Right lobe of liver (tissue), 4 donors: ENCODE measurements around the gene STH.

Source experiments
- POLR2A ChIP-seq: fragments of 450-650 bp; IDR thresholded peaks from one replicate; pipeline ENCODE4 v1.6.1; 2017; ENCODE audit warnings: antibody characterized with exemption, mild to moderate bottlenecking
- TF ChIP-seq, protein P1 (sequence below), 4 donors: fragments of 200-600 bp in 3 of 4; fragments of 450-650 bp in 1 of 4; IDR thresholded peaks; one replicate each; pipeline versions ENCODE4 v1.5.1 to v1.8.0; 2016 to 2022; ENCODE audit warnings: antibody characterized with exemption in 4 of 4, mild to moderate bottlenecking in 2 of 4
- donor health status: DM: no; HTN: no; CAD: no.
- donor health status: DM: no; HTN: no; CAD: no.
- donor health status: DM: no; HTN: yes; CAD: no.

DNA sequence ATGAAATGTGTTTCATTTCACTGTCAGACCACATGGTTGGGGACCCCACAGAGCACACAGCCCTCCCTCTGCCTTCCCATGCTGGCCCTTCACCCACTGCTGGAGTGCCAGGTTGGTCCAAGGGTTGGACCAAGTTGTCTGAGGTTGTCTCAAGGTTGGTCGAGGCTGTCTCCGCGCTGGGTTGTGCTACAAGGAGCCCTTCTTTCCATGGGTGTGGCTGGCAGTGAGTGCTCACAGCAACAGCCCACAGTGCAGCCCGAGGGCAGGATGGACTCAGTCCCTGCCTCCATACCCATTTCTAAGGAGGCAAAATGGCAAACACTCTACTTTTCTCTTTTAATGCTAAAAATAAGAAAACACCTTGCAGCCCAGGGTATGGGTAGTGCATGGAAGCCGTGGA lies 35.8 kb upstream of the STH start:
- TF ChIP-seq POLR2A, result no peak
- TF ChIP-seq, protein P1, sequence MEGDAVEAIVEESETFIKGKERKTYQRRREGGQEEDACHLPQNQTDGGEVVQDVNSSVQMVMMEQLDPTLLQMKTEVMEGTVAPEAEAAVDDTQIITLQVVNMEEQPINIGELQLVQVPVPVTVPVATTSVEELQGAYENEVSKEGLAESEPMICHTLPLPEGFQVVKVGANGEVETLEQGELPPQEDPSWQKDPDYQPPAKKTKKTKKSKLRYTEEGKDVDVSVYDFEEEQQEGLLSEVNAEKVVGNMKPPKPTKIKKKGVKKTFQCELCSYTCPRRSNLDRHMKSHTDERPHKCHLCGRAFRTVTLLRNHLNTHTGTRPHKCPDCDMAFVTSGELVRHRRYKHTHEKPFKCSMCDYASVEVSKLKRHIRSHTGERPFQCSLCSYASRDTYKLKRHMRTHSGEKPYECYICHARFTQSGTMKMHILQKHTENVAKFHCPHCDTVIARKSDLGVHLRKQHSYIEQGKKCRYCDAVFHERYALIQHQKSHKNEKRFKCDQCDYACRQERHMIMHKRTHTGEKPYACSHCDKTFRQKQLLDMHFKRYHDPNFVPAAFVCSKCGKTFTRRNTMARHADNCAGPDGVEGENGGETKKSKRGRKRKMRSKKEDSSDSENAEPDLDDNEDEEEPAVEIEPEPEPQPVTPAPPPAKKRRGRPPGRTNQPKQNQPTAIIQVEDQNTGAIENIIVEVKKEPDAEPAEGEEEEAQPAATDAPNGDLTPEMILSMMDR (IDR thresholded peaks at IDR 0.05), result no peak
